Subcutaneous adipose tissue (tissue), 4 donors: Measurements from ENCODE around the gene DUSP18. TPM values are rescaled to one million over a fixed set of nuclear protein-coding genes. Genes with fewer than 3 reads are reported as not detected.

ENCODE experiments used
- CTCF ChIP-seq: fragments of 450-650 bp; IDR thresholded peaks from one replicate; pipeline ENCODE4 v1.5.1; 2016; ENCODE audit warnings: low read depth, mild to moderate bottlenecking, control low read depth, antibody characterized with exemption, moderate library complexity
- total RNA-seq, 4 donors: library from RNA; depleted of rRNA; stranded (reverse); fragments of >200 nt; gene quantifications; one replicate each; pipeline ENCODE4 v1.1.0, GENCODE V29; 2016

The DUSP18 gene
- total RNA-seq: 10 to 100 TPM in 1 of 4 donors, 1 to 10 TPM in 3; 3.8 to 13.1 (median 7.6) TPM

- no peak for TF ChIP-seq CTCF
Measured at GRCh38 chr22:30667494-30668385, at the start of gene DUSP18. Gene DUSP18 (minus strand): TSS chr22:30667875. CDS start chr22:30664003, 3,872 bp downstream.

- no peak for TF ChIP-seq CTCF
Measured at GRCh38 chr22:30714062-30714461, 46.4 kb upstream of the DUSP18 start.

GRCh38 chr22:30712094-30712493 is 44.4 kb upstream of the DUSP18 start:
- TF ChIP-seq CTCF: no peak

- TF ChIP-seq CTCF: no peak
Measured at GRCh38 chr22:30705710-30706651, 38.3 kb upstream of the DUSP18 start.

GRCh38 chr22:30704978-30705377 is 37.3 kb upstream of the DUSP18 start:
- no peak for TF ChIP-seq CTCF

- TF ChIP-seq CTCF: no peak
Measured at GRCh38 chr22:30702856-30703255, 35.2 kb upstream of the DUSP18 start.

GRCh38 chr22:30701872-30702271 is 34.2 kb upstream of the DUSP18 start:
- TF ChIP-seq CTCF: no peak
